Neural cell (in vitro differentiated cells): ENCODE data around the gene POLR3E. TPM values are rescaled to one million over a fixed set of nuclear protein-coding genes. Genes with fewer than 3 reads are reported as not detected.

Source experiments
- H2AFZ ChIP-seq: fragments of 200-600, 300-800 bp; sonication (generic), shearing (Covaris generic); 2 replicates; pipeline ENCODE4 v1.6.0; 2014; ENCODE audit warnings: low read depth, mild to moderate bottlenecking, antibody characterized with exemption, low read length, moderate library complexity
- H3F3A ChIP-seq: fragments of 200-600 bp; shearing (Covaris generic); 2 replicates; pipeline ENCODE4 v1.6.1; 2016; ENCODE audit warnings: mild to moderate bottlenecking, moderate library complexity, mixed read lengths, antibody characterized with exemption, low read length; ENCODE audit not compliant: insufficient read depth, poor library complexity, severe bottlenecking
- H3K27ac ChIP-seq: fragments of 200-600, 300-800 bp; sonication (generic), shearing (Covaris generic); 2 replicates; pipeline ENCODE4 v1.5.1; 2014; ENCODE audit warnings: mild to moderate bottlenecking, low read length, moderate library complexity
- H3K27me3 ChIP-seq: fragments of 300-800, 200-600 bp; sonication (generic), shearing (Covaris generic); 2 replicates; pipeline ENCODE4 v1.6.0; 2014; ENCODE audit warnings: mild to moderate bottlenecking, low read depth, low read length, moderate library complexity; ENCODE audit not compliant: insufficient read depth
- H3K36me3 ChIP-seq: fragments of 300-800, 200-600 bp; sonication (generic), shearing (Covaris generic); 2 replicates; pipeline ENCODE4 v1.5.1; 2014; ENCODE audit warnings: mild to moderate bottlenecking, antibody characterized with exemption, low read length, moderate library complexity; ENCODE audit not compliant: insufficient read depth
- H3K4me2 ChIP-seq: fragments of 300-800, 200-600 bp; sonication (generic), shearing (Covaris generic); 2 replicates; pipeline ENCODE4 v1.6.0; 2014; ENCODE audit warnings: mild to moderate bottlenecking, low read length
- H3K4me3 ChIP-seq: fragments of 300-800, 200-600 bp; sonication (generic), shearing (Covaris generic); 2 replicates; pipeline ENCODE4 v1.5.1; 2014; ENCODE audit warnings: mild to moderate bottlenecking, low read length, moderate library complexity
- H3K79me2 ChIP-seq: fragments of 200-600 bp; shearing (Covaris generic); replicated peaks from 2 replicates; pipeline ENCODE4 v1.6.0; 2014; ENCODE audit warnings: mild to moderate bottlenecking, low read length, moderate library complexity; ENCODE audit not compliant: insufficient read depth
- H3K9ac ChIP-seq: fragments of 300-800, 200-600 bp; sonication (generic), shearing (Covaris generic); 2 replicates; pipeline ENCODE4 v1.6.1; 2016; ENCODE audit warnings: mild to moderate bottlenecking, low read length, mixed read lengths
- H3K9me2 ChIP-seq: fragments of 200-600 bp; shearing (Covaris generic); 2 replicates; pipeline ENCODE4 v1.6.1; 2016; ENCODE audit warnings: mild to moderate bottlenecking, low read length, mixed read lengths; ENCODE audit not compliant: insufficient read depth
- H3K9me3 ChIP-seq: fragments of 200-600, 300-800 bp; sonication (generic), shearing (Covaris generic); 2 replicates; pipeline ENCODE4 v1.6.1; 2016; ENCODE audit warnings: mild to moderate bottlenecking, mixed run types, low read length, moderate library complexity, mixed read lengths
- H4K20me1 ChIP-seq: fragments of 200-600 bp; shearing (Covaris generic); 2 replicates; pipeline ENCODE4 v1.6.1; 2016; ENCODE audit warnings: mild to moderate bottlenecking, mixed run types; ENCODE audit not compliant: insufficient read depth
- EP300 ChIP-seq: fragments of 450-650 bp; conservative IDR thresholded peaks from 2 replicates; pipeline ENCODE4 v1.6.1; 2014; ENCODE audit warnings: antibody characterized with exemption, mild to moderate bottlenecking, moderate library complexity; ENCODE audit not compliant: poor library complexity, severe bottlenecking
- EZH2 ChIP-seq: fragments of 200-600, 300-800 bp; shearing (Covaris generic), sonication (generic); IDR thresholded peaks from 2 replicates; pipeline ENCODE4 v1.6.1; 2014; ENCODE audit warnings: antibody characterized with exemption, low read length, borderline replicate concordance, mild to moderate bottlenecking; ENCODE audit not compliant: insufficient read depth, poor library complexity, severe bottlenecking
- MXI1 ChIP-seq: fragments of 450-650 bp; conservative IDR thresholded peaks from 2 replicates; pipeline ENCODE4 v1.6.1; 2014; ENCODE audit warnings: antibody characterized with exemption, mild to moderate bottlenecking; ENCODE audit not compliant: poor library complexity, severe bottlenecking
- POLR2AphosphoS5 ChIP-seq: IDR thresholded peaks from 2 replicates; pipeline ENCODE4 v1.6.1; 2012
- RAD21 ChIP-seq: fragments of 450-650 bp; conservative IDR thresholded peaks from 2 replicates; pipeline ENCODE4 v1.6.1; 2014; ENCODE audit warnings: antibody characterized with exemption, mild to moderate bottlenecking, moderate library complexity
- REST ChIP-seq: IDR thresholded peaks from 2 replicates; pipeline ENCODE4 v1.6.1; 2012; ENCODE audit warnings: borderline replicate concordance
- SMC3 ChIP-seq: fragments of 450-650 bp; conservative IDR thresholded peaks from 2 replicates; pipeline ENCODE4 v1.6.1; 2014; ENCODE audit warnings: antibody characterized with exemption, mild to moderate bottlenecking, moderate library complexity; ENCODE audit not compliant: poor library complexity
- TAF1 ChIP-seq: IDR thresholded peaks from 2 replicates; pipeline ENCODE4 v1.6.1; 2012; ENCODE audit warnings: low read depth
- polyA plus RNA-seq: library from polyadenylated mRNA; depleted of rRNA; stranded (reverse); fragments of >200 nt; gene quantifications from 2 replicates; pipeline ENCODE4 v1.2.3, GENCODE V29; 2014
- TF ChIP-seq, protein P1 (sequence below): fragments of 450-650 bp; IDR thresholded peaks from 2 replicates; pipeline ENCODE4 v1.5.1; 2014; ENCODE audit warnings: antibody characterized with exemption, mild to moderate bottlenecking, moderate library complexity; ENCODE audit not compliant: poor library complexity, severe bottlenecking

The POLR3E gene
- polyA plus RNA-seq, 1 donor from 2014 or later, result 47.4 TPM

DNA sequence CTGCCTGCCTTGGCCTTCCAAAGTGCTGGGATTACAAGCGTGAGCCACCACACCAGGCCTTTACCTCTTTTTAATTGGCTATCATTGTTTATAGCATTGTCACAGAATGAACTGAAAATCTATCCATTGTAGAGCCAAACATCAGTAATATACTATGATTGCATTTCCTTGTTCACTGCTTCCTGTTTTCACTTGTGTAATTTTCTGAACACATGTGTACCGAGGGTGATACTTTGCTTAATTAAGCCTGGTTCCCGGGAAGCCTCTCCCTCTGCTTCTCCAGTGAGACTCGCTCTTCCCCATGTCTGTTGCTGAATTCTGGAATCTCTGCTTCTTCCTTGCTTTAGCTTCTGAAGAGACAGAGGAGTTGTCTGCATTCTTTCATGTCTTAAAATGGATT lies 33.1 kb downstream of the POLR3E start (continued):
- TF ChIP-seq MXI1, result no peak

DNA sequence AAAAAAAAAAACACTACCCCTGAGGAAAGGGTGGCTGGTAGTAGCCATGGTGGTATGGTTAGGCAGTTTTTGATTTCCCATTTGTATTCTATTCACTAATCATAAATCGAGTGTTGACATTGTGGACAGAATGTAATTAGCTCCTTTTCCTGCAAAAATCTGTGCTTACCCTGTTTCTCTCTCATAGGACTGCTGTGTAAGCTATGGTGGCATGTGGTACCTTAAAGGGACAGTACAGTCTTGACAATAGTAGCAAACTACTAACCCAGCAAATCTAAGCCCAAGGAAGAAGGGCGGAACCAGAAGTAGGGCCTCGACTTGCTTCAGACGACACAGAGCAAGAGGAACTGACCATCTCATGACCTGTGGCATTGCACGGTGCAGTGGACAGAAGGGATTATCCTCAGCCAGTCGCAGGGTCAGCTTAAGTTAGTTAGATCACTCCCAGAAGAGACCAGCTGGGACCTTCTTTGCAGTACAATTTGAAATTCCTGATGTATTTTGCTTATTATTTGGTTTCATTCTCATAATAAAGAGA lies 36.3 kb downstream of the POLR3E start:
- H3K27me3 ChIP-seq, result no peaks in the 10 kb centered on the region
- no peak for TF ChIP-seq TAF1
- TF ChIP-seq, protein P1, sequence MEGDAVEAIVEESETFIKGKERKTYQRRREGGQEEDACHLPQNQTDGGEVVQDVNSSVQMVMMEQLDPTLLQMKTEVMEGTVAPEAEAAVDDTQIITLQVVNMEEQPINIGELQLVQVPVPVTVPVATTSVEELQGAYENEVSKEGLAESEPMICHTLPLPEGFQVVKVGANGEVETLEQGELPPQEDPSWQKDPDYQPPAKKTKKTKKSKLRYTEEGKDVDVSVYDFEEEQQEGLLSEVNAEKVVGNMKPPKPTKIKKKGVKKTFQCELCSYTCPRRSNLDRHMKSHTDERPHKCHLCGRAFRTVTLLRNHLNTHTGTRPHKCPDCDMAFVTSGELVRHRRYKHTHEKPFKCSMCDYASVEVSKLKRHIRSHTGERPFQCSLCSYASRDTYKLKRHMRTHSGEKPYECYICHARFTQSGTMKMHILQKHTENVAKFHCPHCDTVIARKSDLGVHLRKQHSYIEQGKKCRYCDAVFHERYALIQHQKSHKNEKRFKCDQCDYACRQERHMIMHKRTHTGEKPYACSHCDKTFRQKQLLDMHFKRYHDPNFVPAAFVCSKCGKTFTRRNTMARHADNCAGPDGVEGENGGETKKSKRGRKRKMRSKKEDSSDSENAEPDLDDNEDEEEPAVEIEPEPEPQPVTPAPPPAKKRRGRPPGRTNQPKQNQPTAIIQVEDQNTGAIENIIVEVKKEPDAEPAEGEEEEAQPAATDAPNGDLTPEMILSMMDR, result no peak
- no peak for TF ChIP-seq RAD21
- TF ChIP-seq MXI1, result no peak
- TF ChIP-seq REST, result no peak
- TF ChIP-seq POLR2AphosphoS5, result no peak
- TF ChIP-seq EZH2, result no peak
- no peak for TF ChIP-seq EP300
- no peak for TF ChIP-seq SMC3
- H4K20me1 ChIP-seq, result no peaks in the 10 kb centered on the region
- no peaks in the 10 kb centered on the region for H3F3A ChIP-seq
- H3K9me2 ChIP-seq, result no peaks in the 10 kb centered on the region
- H2AFZ ChIP-seq, result no peak overlapping the region
- no peaks in the 10 kb centered on the region for H3K79me2 ChIP-seq
- no peak overlapping the region for H3K27ac ChIP-seq
- no peak overlapping the region for H3K9ac ChIP-seq
- H3K4me2 ChIP-seq, result no peak overlapping the region
- H3K9me3 ChIP-seq, result no peaks in the 10 kb centered on the region
- peaks cover 9% of the 10 kb centered on the region for H3K36me3 ChIP-seq
- H3K4me3 ChIP-seq, result no peak overlapping the region

DNA sequence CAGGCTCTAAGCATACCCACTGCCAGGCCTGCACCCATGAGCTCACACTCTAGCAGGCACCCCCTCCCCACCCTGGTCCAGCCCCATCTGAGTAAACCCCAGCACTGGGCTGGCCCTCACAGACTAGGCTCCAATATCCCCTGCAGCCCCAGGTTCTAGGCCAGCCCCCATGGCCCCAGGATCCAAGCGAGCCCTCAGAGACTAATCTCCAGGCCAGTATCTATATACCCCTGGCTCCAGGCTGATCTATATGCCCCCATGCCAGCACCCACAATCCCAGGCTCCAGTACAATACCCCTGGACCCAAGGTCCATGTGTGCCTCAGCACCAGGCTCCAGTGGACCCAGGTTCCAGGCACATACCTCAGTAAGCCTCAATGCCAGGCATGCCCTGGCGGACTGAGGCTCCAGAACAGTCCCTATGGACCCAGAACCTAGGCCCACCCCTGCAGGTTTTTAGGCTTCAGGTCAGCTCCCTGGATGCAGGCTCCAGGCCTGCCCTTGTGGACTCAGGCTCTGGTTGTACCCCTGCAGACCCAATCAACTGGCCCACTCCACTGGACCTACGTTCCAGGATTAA lies 38.5 kb downstream of the POLR3E start:
- H3F3A ChIP-seq, result no peaks in the 10 kb centered on the region
- H3K4me3 ChIP-seq, result no peak overlapping the region
- no peak overlapping the region for H3K4me2 ChIP-seq
- no peaks in the 10 kb centered on the region for H4K20me1 ChIP-seq
- peaks cover 9% of the 10 kb centered on the region for H3K36me3 ChIP-seq
- no peaks in the 10 kb centered on the region for H3K9me3 ChIP-seq
- no peak for TF ChIP-seq EP300
- no peaks in the 10 kb centered on the region for H3K79me2 ChIP-seq
- H3K27me3 ChIP-seq, result no peaks in the 10 kb centered on the region
- H3K27ac ChIP-seq, result no peak overlapping the region
- no peak overlapping the region for H3K9ac ChIP-seq
- H3K9me2 ChIP-seq, result no peaks in the 10 kb centered on the region
- no peak overlapping the region for H2AFZ ChIP-seq
